HFFc6 (cell line): ENCODE results near the gene ZNF274. TPM values are rescaled to one million over a fixed set of nuclear protein-coding genes. Genes with fewer than 3 reads are reported as not detected.

ENCODE experiments used
- DNase-seq: peaks from one replicate; pipeline ENCODE4 v3.0.0-alpha.2; 2018
- H3K27ac Mint-ChIP-seq: 2 replicates; pipeline ENCODE4 v1.8.0; 2020; ENCODE audit warnings: mild to moderate bottlenecking, mixed read lengths
- H3K27me3 Mint-ChIP-seq: 2 replicates; pipeline ENCODE4 v1.8.0; 2021; ENCODE audit warnings: mild to moderate bottlenecking, moderate library complexity, mixed read lengths; ENCODE audit not compliant: insufficient read depth
- H3K36me3 Mint-ChIP-seq: 2 replicates; pipeline ENCODE4 v1.8.0; 2021; ENCODE audit warnings: low read depth, mixed read lengths
- H3K4me1 Mint-ChIP-seq: 2 replicates; pipeline ENCODE4 v1.8.0; 2020; ENCODE audit warnings: low read depth, mixed read lengths
- H3K4me3 Mint-ChIP-seq: 2 replicates; pipeline ENCODE4 v1.8.0; 2020; ENCODE audit warnings: mild to moderate bottlenecking, moderate library complexity, mixed read lengths
- H3K9me3 Mint-ChIP-seq: 2 replicates; pipeline ENCODE4 v1.8.0; 2020; ENCODE audit warnings: mild to moderate bottlenecking, mixed read lengths
- CTCF ChIP-seq: fragments of 200-600 bp; sonication (generic); IDR thresholded peaks from 2 replicates; pipeline ENCODE4 v1.5.0; 2021; ENCODE audit warnings: antibody characterized with exemption, mild to moderate bottlenecking
- total RNA-seq, 6 experiments: library from RNA; stranded (reverse); fragmentation: NEBNext Ultra II Directional; extraction: Animal tissue kit (Norgen Biotek cat#: 25700); gene quantifications; 2 replicates in 1 of 6; 3 replicates in 5 of 6; pipeline ENCODE4 v1.2.3, GENCODE V29; 2021

The ZNF274 gene
- total RNA-seq, 6 experiments from 2014 or later = 15.6 to 18.4 (median 17.6) TPM

- no peak overlapping the region for H3K27ac Mint-ChIP-seq
- H3K9me3 Mint-ChIP-seq = peaks cover 62% of the 10 kb centered on the region
- H3K4me3 Mint-ChIP-seq = no peak overlapping the region
- no peak for TF ChIP-seq CTCF
- no peak for DNase-seq
- peaks cover 30% of the 10 kb centered on the region for H3K4me1 Mint-ChIP-seq
- H3K27me3 Mint-ChIP-seq = peaks cover 3% of the 10 kb centered on the region; the same call in 1 of the 2 replicates
- peaks cover 32% of the 10 kb centered on the region for H3K36me3 Mint-ChIP-seq
Observed at GRCh38 chr19:58153386-58153785, 29.5 kb upstream of the ZNF274 start.

GRCh38 chr19:58154287-58154678 lies 28.6 kb upstream of the ZNF274 start:
- TF ChIP-seq CTCF = no peak
- H3K36me3 Mint-ChIP-seq = peaks cover 24% of the 10 kb centered on the region
- H3K27me3 Mint-ChIP-seq = peaks cover 3% of the 10 kb centered on the region; the same call in 1 of the 2 replicates
- peaks cover 63% of the 10 kb centered on the region for H3K9me3 Mint-ChIP-seq
- H3K4me1 Mint-ChIP-seq = peaks cover 28% of the 10 kb centered on the region
- peak overlapping the region; percentile 86 for H3K27ac Mint-ChIP-seq
- H3K4me3 Mint-ChIP-seq = peak overlapping the region; percentile 90
- peak; percentile 43 for DNase-seq

- peak; percentile 98 for TF ChIP-seq CTCF
- H3K9me3 Mint-ChIP-seq = peaks cover 61% of the 10 kb centered on the region
- H3K27ac Mint-ChIP-seq = peak overlapping the region; percentile 86
- peaks cover 17% of the 10 kb centered on the region for H3K36me3 Mint-ChIP-seq
- H3K4me3 Mint-ChIP-seq = peak overlapping the region; percentile 90
- peak; percentile 88 for DNase-seq
- peaks cover 3% of the 10 kb centered on the region; the same call in 1 of the 2 replicates for H3K27me3 Mint-ChIP-seq
- peaks cover 21% of the 10 kb centered on the region for H3K4me1 Mint-ChIP-seq
Observed at GRCh38 chr19:58154679-58155648, 27.9 kb upstream of the ZNF274 start.

GRCh38 chr19:58157045-58157728 lies 25.7 kb upstream of the ZNF274 start:
- Mint-ChIP-seq H3K4me3 (no peak overlapping the region), H3K27ac (no peak overlapping the region), H3K36me3 (peaks cover 15% of the 10 kb centered on the region), H3K4me1 (peaks cover 5% of the 10 kb centered on the region; the same call in 1 of the 2 replicates), H3K27me3 (no peaks in the 10 kb centered on the region; the same call in 1 of the 2 replicates), H3K9me3 (peaks cover 63% of the 10 kb centered on the region)
- no peak for DNase-seq
- TF ChIP-seq CTCF = no peak

- Mint-ChIP-seq H3K4me1 (no peaks in the 10 kb centered on the region), H3K4me3 (no peak overlapping the region), H3K27me3 (no peaks in the 10 kb centered on the region), H3K27ac (no peak overlapping the region), H3K9me3 (peaks cover 86% of the 10 kb centered on the region), H3K36me3 (peaks cover 37% of the 10 kb centered on the region)
- DNase-seq = no peak
- TF ChIP-seq CTCF = no peak
Observed at GRCh38 chr19:58166268-58166667, 16.6 kb upstream of the ZNF274 start.
